Ramos (cell line): ENCODE results near the gene C4A.
"Not testable (repeated sequence)": the region's sequence is repeated elsewhere in the genome, so short reads cannot be mapped to it uniquely, and the experiment has no call there.

Source experiments
- in situ Hi-C: fragments of 300-500 bp; cut with MboI; formaldehyde crosslinking; loops from one replicate; pipeline ENCODE4 v1.14.3; 2022; ENCODE audit warnings: low sequenced_read_pairs; ENCODE audit not compliant: unreplicated experiment

C4A gene

GRCh38 chr6:31958741-31959739 is 22.8 kb upstream of the C4A start, which contains the start of the genes NELFE and SKIC2:
NELFE (minus strand) TSS chr6:31958971; CDS start chr6:31958446, 525 bp downstream.
SKIC2 (plus strand) TSS chr6:31959175; CDS start chr6:31959193, 18 bp downstream.
- in situ Hi-C loops = no loop called here

GRCh38 chr6:31961616-31962015 is 20.2 kb upstream of the C4A start:
- in situ Hi-C loops = no loop called here

DNA sequence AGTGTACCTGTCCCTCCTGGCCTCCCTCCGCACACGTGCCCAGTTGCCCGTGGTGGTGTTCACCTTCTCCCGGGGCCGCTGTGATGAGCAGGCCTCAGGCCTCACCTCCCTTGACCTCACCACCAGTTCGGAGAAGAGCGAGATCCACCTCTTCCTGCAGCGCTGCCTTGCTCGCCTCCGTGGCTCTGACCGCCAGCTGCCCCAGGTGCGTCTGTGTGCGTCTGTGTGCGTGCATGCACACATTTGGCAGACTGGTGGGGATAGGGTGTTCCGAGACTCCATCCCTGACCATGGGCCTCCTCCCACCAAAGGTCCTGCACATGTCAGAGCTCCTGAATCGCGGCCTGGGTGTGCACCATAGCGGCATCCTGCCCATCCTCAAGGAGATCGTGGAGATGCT is 17.9 kb upstream of the C4A start:
- in situ Hi-C loops = no loop called here

- in situ Hi-C loops = no loop called here
Observed at GRCh38 chr6:31965700-31966099, 16.2 kb upstream of the C4A start.

- in situ Hi-C loops = no loop called here
Observed at GRCh38 chr6:31966506-31966905, 15.4 kb upstream of the C4A start.

GRCh38 chr6:31966997-31967925 is 14.6 kb upstream of the C4A start:
- in situ Hi-C loops = no loop called here

DNA sequence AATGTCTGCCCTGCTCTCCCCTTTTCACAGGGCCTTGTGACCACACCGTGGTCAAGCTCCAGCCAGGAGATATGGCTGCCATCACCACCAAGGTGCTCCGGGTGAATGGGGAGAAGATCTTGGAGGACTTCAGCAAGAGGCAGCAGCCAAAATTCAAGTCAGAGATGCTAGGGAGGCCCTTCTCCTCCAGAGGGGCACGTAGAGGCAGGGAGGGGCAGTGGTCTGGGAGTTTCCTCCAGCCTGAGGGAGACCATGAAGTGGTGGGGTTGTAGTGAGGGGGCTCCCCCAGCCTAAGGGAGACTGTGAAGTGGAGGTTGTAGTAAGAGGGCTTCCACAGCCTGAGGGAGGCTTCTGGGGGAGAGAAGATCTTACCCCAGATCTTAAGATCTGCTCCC is 13.9 kb upstream of the C4A start:
- in situ Hi-C loops = no loop called here

DNA sequence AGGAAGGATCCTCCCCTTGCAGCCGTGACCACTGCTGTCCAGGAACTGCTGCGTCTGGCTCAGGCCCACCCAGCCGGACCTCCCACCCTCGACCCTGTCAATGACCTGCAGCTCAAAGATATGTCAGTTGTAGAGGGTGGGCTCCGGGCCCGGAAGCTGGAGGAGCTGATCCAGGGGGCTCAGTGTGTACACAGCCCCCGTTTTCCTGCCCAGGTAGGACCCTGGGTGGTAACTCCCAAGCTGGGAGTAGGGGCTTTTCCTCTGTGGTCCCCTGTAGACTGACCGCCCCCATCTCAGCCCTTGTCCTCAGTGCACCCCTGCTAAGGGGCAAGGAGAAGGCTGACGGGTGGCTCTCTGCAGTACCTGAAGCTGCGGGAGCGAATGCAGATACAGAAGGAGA is 13.5 kb upstream of the C4A start:
- in situ Hi-C loops = no loop called here

GRCh38 chr6:31968791-31969711 is 12.8 kb upstream of the C4A start:
- in situ Hi-C loops = no loop called here

DNA sequence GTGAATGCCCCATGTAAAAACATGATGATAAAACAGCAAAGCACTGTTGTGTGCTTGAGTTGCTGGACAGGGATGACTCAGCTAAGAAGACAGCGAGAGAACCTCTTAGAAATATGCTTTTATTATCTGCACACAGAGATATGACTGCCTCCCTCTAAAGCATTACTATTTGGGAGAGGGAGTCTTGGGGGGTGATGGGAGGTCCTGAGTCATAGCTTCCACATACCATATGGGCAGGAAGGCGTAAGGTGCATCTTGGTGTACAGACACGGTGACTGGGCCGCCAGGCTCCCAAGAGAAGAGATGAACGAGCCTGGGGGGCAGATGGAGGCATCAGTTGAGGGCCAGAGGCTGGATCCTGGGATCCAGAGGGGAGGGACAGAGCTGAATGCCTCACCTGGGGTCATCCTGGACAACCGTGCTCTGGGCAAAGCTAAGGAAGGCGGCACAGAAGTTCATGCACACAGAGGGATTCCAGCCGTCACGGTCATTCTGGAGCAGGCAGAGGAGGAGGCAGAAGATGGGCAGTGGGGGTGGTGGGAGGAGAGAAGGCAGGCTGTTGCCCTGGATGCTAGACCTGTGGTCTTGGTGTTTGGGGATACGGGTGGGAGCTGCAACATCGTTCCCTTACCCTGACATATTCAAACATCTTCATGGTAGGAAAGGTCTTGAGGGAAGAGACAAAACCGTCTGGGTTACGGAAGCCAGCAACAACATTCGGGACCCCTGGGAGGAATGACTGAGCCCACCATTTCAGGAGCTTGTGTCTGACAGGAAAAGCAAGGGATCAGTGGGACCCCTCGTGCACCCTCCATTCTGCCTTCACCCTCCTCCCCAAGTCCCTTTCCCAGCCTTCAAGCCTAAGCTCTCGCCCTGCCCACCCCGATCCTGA is 11.9 kb upstream of the C4A start:
- in situ Hi-C loops = no loop called here

GRCh38 chr6:31970604-31971271 is 11.1 kb upstream of the C4A start:
- in situ Hi-C loops = no loop called here

GRCh38 chr6:31971279-31971992 is 10.4 kb upstream of the C4A start:
- in situ Hi-C loops = no loop called here

- in situ Hi-C loops = no loop called here
Observed at GRCh38 chr6:31971993-31972708, 9.7 kb upstream of the C4A start, which contains the start of gene DXO. DXO (minus strand) TSS chr6:31972138; CDS start chr6:31971675, 463 bp downstream.

DNA sequence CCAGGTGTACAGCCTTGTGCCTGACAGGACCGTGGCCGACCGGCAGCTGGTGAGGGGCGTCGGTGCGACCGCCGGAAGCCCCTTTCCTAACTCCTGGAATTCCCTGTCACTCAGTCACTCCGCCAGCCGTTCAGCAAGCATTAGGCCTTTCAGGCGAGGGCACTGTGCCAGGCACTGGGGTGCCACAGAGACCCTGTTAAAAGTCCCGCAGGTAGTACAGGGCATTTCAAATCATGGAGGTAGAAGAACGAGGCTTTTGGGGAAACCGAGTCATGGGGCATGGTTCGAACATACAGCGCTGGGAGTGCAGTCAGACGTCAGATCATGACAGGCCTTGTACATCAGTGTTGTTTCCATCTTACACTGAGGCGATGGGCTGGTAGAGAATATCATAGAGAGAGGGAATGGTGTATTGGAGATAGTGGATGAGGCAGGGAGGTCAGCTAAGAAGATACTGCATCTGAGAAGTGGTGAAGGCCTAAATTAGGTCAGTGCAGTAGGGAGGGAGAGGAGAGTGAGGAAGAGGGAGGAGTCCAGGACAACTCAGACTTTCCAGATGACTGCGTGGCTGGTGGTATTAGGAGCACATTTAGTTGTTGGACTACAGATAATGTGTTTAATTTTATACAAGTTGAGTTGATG is 9.0 kb upstream of the C4A start:
- in situ Hi-C loops = no loop called here

GRCh38 chr6:31976065-31976464 is 5.8 kb upstream of the C4A start:
- in situ Hi-C loops = not testable (repeated sequence)

- in situ Hi-C loops = no loop called here
Observed at GRCh38 chr6:31977816-31978431, 3.9 kb upstream of the C4A start.
